Activated naive CD8-positive, alpha-beta T cell treated with anti-CD3 and anti-CD28 coated beads for 36 hours (primary cell): Measurements from ENCODE around the gene FANCD2. TPM values are rescaled to one million over a fixed set of nuclear protein-coding genes. Genes with fewer than 3 reads are reported as not detected.
A peak's percentile ranks its signal among the peaks of the same experiment; 100 is the strongest.
"Not testable (repeated sequence)": the region's sequence is repeated elsewhere in the genome, so short reads cannot be mapped to it uniquely, and the experiment has no call there.

Experiments used
- DNase-seq: peaks from one replicate; pipeline ENCODE4 v3.0.0; 2021
- H3K27ac Mint-ChIP-seq: one replicate; pipeline ENCODE4 v1.8.0; 2022; ENCODE audit warnings: mild to moderate bottlenecking, moderate library complexity, mixed read lengths
- H3K27me3 Mint-ChIP-seq: one replicate; pipeline ENCODE4 v1.8.0; 2022; ENCODE audit warnings: mild to moderate bottlenecking, mixed read lengths
- H3K36me3 Mint-ChIP-seq: one replicate; pipeline ENCODE4 v1.8.0; 2021; ENCODE audit warnings: mild to moderate bottlenecking, mixed read lengths
- H3K4me1 Mint-ChIP-seq: one replicate; pipeline ENCODE4 v1.8.0; 2021; ENCODE audit warnings: mixed read lengths
- H3K4me3 Mint-ChIP-seq: one replicate; pipeline ENCODE4 v1.8.0; 2022; ENCODE audit warnings: mild to moderate bottlenecking, moderate library complexity, mixed read lengths
- H3K9me3 Mint-ChIP-seq: one replicate; pipeline ENCODE4 v1.8.0; 2022; ENCODE audit warnings: mixed read lengths
- total RNA-seq, 2 experiments: library from RNA; stranded (reverse); gene quantifications; one replicate each; pipeline ENCODE4 v1.2.3, GENCODE V29; 2021

FANCD2 gene
- total RNA-seq, 2 experiments from 2014 or later = 80.9 to 85.1 TPM

DNA sequence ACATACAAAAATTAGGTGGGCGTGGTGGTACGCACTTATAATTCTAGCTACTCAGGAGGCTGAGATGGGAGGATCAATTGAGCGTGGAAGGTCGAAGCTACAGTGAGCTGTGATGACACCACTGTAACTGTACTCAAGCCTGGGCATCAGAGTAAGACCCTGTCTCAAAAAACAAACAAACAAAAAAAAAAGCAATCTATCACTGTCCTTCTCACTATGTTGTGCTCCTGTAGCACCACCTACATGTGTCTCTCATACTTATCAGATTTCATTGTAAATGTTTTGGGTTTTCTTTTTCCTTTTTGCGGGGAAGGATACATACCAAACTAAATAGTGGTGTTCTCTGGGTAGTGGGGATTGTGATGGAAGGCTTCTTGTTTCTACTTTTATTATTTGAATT lies 14.8 kb downstream of the FANCD2 start:
- Mint-ChIP-seq H3K4me1 (no peaks in the 10 kb centered on the region), H3K27me3 (no peaks in the 10 kb centered on the region), H3K4me3 (no peak overlapping the region), H3K36me3 (peaks cover 42% of the 10 kb centered on the region), H3K9me3 (no peaks in the 10 kb centered on the region), H3K27ac (no peak overlapping the region)
- no peak for DNase-seq

DNA sequence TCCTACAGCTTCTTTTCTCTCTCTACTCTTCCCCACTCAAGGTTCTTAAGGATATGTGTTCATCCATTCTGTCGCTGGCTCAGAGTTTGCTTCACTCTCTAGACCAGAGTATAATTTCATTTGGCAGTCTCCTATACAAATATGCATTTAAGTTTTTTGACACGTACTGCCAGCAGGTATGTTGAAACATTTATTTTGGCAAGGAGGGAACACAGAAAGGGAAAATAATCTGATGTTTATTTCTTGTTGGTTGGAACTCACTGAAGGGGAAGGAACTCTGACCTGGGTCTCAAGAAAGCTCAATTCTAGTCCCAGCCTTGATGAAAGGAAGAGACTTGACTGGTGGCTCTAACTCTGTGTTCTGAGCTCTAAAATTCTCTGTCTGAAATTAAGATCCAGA lies 21.6 kb downstream of the FANCD2 start:
- H3K9me3 Mint-ChIP-seq = no peaks in the 10 kb centered on the region
- no peak overlapping the region for H3K27ac Mint-ChIP-seq
- DNase-seq = no peak

GRCh38 chr3:10053054-10053453 lies 26.8 kb downstream of the FANCD2 start:
- H3K27me3 Mint-ChIP-seq, DNase-seq, H3K9me3 Mint-ChIP-seq, H3K4me1 Mint-ChIP-seq, H3K27ac Mint-ChIP-seq, H3K4me3 Mint-ChIP-seq: not testable (repeated sequence)
- H3K36me3 Mint-ChIP-seq = peaks cover 39% of the 10 kb centered on the region

More for the DNA sequence above, 21.6 kb downstream of the FANCD2 start:
- no peaks in the 10 kb centered on the region for H3K4me1 Mint-ChIP-seq
- no peak overlapping the region for H3K4me3 Mint-ChIP-seq
- H3K27me3 Mint-ChIP-seq = no peaks in the 10 kb centered on the region
- H3K36me3 Mint-ChIP-seq = peaks cover 42% of the 10 kb centered on the region

- Mint-ChIP-seq H3K4me3 (no peak overlapping the region), H3K36me3 (peaks cover 35% of the 10 kb centered on the region), H3K4me1 (no peaks in the 10 kb centered on the region), H3K9me3 (no peaks in the 10 kb centered on the region), H3K27ac (no peak overlapping the region), H3K27me3 (no peaks in the 10 kb centered on the region)
- no peak for DNase-seq
Observed at GRCh38 chr3:10055097-10055496, 28.9 kb downstream of the FANCD2 start.

DNA sequence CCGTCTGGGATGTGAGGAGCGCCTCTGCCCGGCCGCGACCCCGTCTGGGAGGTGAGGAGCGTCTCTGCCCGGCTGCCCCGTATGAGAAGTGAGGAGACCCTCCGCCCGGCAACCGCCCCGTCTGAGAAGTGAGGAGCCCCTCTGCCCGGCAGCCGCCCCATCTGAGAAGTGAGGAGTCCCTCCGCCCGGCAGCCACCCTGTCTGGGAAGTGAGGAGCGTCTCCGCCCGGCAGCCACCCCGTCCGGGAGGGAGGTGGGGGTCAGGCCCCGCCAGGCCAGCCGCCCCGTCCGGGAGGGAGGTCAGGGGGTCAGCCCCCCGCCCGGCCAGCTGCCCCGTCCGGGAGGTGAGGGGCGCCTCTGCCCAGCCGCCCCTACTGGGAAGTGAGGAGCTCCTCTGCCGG lies 43.8 kb downstream of the FANCD2 start:
- H3K27ac Mint-ChIP-seq = not testable (repeated sequence)

DNA sequence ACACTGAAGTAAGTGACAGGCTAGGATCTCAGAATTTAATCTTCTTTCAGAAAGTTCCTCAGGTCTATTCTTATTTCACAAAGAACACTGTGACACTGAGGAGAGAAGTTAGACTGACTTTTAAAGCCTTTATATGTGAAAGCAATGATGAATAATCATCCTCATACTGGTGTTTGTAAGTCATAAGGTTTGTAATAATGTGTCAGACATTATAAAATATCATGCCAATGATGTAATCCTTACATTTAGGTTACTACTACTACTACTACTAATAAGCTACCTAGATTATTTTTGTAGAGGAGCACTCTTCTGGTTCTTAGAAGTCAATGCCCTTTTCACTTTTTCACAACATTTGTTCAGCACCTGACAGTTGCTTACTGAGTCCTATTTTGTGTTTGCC lies 48.4 kb downstream of the FANCD2 start:
- H3K27me3 Mint-ChIP-seq = no peaks in the 10 kb centered on the region
- H3K27ac Mint-ChIP-seq = no peak overlapping the region
- H3K4me3 Mint-ChIP-seq = no peak overlapping the region
- peaks cover 3% of the 10 kb centered on the region for H3K4me1 Mint-ChIP-seq
- H3K36me3 Mint-ChIP-seq = peaks cover 23% of the 10 kb centered on the region
- DNase-seq = no peak
- H3K9me3 Mint-ChIP-seq = no peaks in the 10 kb centered on the region

More for the DNA sequence above, 43.8 kb downstream of the FANCD2 start:
- not testable (repeated sequence) for H3K4me1 Mint-ChIP-seq, H3K27me3 Mint-ChIP-seq, DNase-seq, H3K9me3 Mint-ChIP-seq, H3K4me3 Mint-ChIP-seq
- peaks cover 41% of the 10 kb centered on the region for H3K36me3 Mint-ChIP-seq

DNA sequence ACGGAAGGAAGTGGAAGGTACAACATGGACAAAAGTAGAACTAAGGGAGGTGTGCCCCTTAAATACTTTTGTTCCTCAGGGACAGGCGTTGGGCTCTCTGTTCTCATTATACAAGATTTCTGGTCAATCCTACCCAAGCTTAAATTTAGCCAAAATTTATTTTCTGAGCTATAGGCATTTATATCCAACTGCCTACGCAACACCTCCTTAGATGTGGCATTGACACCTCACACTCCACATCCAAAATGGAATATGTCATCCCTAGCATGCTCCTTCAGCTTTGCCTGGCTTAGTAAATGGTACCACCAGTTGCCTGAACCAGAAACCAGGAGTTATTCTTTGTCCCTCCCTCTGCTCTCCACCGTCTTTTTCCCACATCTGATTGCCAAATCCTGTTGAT lies 55.6 kb downstream of the FANCD2 start:
- Mint-ChIP-seq H3K27ac (peak overlapping the region; percentile 11), H3K4me1 (no peaks in the 10 kb centered on the region), H3K27me3 (no peaks in the 10 kb centered on the region), H3K36me3 (peaks cover 38% of the 10 kb centered on the region), H3K4me3 (no peak overlapping the region), H3K9me3 (no peaks in the 10 kb centered on the region)
- no peak for DNase-seq

- Mint-ChIP-seq H3K27ac (no peak overlapping the region), H3K9me3 (no peaks in the 10 kb centered on the region), H3K4me3 (no peak overlapping the region)
Observed at GRCh38 chr3:10085738-10086137, 59.5 kb downstream of the FANCD2 start.

GRCh38 chr3:10088256-10088655 lies 62.0 kb downstream of the FANCD2 start:
- Mint-ChIP-seq H3K36me3 (peaks cover 22% of the 10 kb centered on the region), H3K9me3 (no peaks in the 10 kb centered on the region), H3K4me3 (no peak overlapping the region), H3K27me3 (no peaks in the 10 kb centered on the region), H3K27ac (no peak overlapping the region), H3K4me1 (no peaks in the 10 kb centered on the region)
- DNase-seq = no peak

More at GRCh38 chr3:10085738-10086137, 59.5 kb downstream of the FANCD2 start:
- H3K36me3 Mint-ChIP-seq = peaks cover 35% of the 10 kb centered on the region
- DNase-seq = no peak
- H3K4me1 Mint-ChIP-seq = no peaks in the 10 kb centered on the region
- no peaks in the 10 kb centered on the region for H3K27me3 Mint-ChIP-seq

GRCh38 chr3:10090179-10090578 lies 63.9 kb downstream of the FANCD2 start:
- no peak overlapping the region for H3K4me3 Mint-ChIP-seq
- no peaks in the 10 kb centered on the region for H3K4me1 Mint-ChIP-seq
- no peak for DNase-seq
- peaks cover 24% of the 10 kb centered on the region for H3K36me3 Mint-ChIP-seq
- H3K27me3 Mint-ChIP-seq = no peaks in the 10 kb centered on the region
- no peak overlapping the region for H3K27ac Mint-ChIP-seq
- H3K9me3 Mint-ChIP-seq = no peaks in the 10 kb centered on the region

DNA sequence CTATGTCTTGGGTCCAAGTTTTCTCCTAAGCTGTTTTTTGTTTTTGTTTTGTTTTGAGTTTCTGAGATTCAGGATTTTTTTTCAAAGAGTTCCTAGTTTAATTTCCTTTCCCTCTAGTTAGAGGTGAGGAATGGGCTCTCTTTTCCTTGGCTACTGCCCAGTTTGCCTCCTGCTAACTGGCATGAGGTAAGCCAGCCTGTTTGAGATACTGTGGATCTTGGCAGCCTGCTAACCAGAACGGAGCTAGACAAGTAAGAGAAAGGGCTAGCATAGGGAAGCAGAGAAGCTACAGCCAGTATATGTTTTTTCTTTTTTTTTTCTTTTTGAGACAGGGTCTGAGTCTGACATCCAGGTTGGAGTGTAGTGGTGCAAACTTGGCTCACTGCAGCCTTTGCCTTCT lies 64.5 kb downstream of the FANCD2 start:
- DNase-seq, H3K27me3 Mint-ChIP-seq, H3K4me1 Mint-ChIP-seq, H3K27ac Mint-ChIP-seq, H3K9me3 Mint-ChIP-seq, H3K4me3 Mint-ChIP-seq: not testable (repeated sequence)
- H3K36me3 Mint-ChIP-seq = peaks cover 24% of the 10 kb centered on the region

GRCh38 chr3:10091387-10091786 lies 65.2 kb downstream of the FANCD2 start:
- not testable (repeated sequence) for H3K4me3 Mint-ChIP-seq, H3K9me3 Mint-ChIP-seq, H3K27ac Mint-ChIP-seq, DNase-seq, H3K27me3 Mint-ChIP-seq, H3K4me1 Mint-ChIP-seq
- H3K36me3 Mint-ChIP-seq = peaks cover 24% of the 10 kb centered on the region

- H3K4me3 Mint-ChIP-seq = no peak overlapping the region
- no peak overlapping the region for H3K27ac Mint-ChIP-seq
Observed at GRCh38 chr3:10093678-10094077, 67.4 kb downstream of the FANCD2 start.

GRCh38 chr3:10099041-10099440 lies 72.8 kb downstream of the FANCD2 start:
- no peaks in the 10 kb centered on the region for H3K27me3 Mint-ChIP-seq
- H3K36me3 Mint-ChIP-seq = peaks cover 35% of the 10 kb centered on the region
- no peaks in the 10 kb centered on the region for H3K4me1 Mint-ChIP-seq
- no peak overlapping the region for H3K4me3 Mint-ChIP-seq
- DNase-seq = no peak
- no peak overlapping the region for H3K27ac Mint-ChIP-seq
- H3K9me3 Mint-ChIP-seq = no peaks in the 10 kb centered on the region

More at GRCh38 chr3:10093678-10094077, 67.4 kb downstream of the FANCD2 start:
- no peaks in the 10 kb centered on the region for H3K9me3 Mint-ChIP-seq
- DNase-seq = no peak
- no peaks in the 10 kb centered on the region for H3K27me3 Mint-ChIP-seq
- H3K4me1 Mint-ChIP-seq = no peaks in the 10 kb centered on the region
- peaks cover 23% of the 10 kb centered on the region for H3K36me3 Mint-ChIP-seq

- no peak for DNase-seq
- Mint-ChIP-seq H3K27ac (no peak overlapping the region), H3K36me3 (peaks cover 9% of the 10 kb centered on the region), H3K27me3 (no peaks in the 10 kb centered on the region), H3K4me1 (no peaks in the 10 kb centered on the region), H3K4me3 (no peak overlapping the region), H3K9me3 (no peaks in the 10 kb centered on the region)
Observed at GRCh38 chr3:10106919-10107318, 80.7 kb downstream of the FANCD2 start.

DNA sequence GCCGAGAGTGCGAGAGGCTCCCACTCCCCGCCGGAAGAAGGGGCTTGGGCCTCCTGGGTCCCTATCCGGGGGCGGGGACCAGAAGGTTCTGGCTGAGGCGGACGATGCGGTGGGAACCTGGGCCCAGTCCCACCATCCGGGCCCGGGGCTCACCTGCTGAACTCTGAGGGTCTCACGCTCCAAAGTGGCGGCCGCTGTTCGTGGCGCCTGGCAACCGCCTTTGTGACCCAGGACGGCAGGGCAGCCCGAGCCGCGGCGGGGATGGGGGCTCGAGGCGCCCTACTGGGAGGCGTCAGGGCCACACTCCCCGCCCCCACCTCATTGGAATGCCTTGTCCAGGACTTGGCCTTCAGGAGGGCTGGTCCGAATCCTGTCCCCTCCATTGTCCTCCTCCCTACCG lies 81.9 kb downstream of the FANCD2 start, which contains the start of gene FANCD2OS:
FANCD2OS (minus strand) TSS at position 165 of the 400 bp plus-strand sequence. CDS start 3,481 bp downstream, outside the sequence.
- Mint-ChIP-seq H3K4me3 (no peak within 1 kb of the TSS), H3K27me3 (no peaks in the 10 kb centered on the region), H3K4me1 (no peaks in the 10 kb centered on the region), H3K27ac (no peak within 1 kb of the TSS), H3K36me3 (peaks cover 3% of the 10 kb centered on the region), H3K9me3 (no peaks in the 10 kb centered on the region)
- DNase-seq = no peak
